GM19468 (cell line): ENCODE measurements around the gene KCNK18.
A peak's percentile ranks its signal among the peaks of the same experiment; 100 is the strongest.
"Not testable (repeated sequence)": the region's sequence is repeated elsewhere in the genome, so short reads cannot be mapped to it uniquely, and the experiment has no call there.

Source experiments
- ATAC-seq: cut with Tn5 transposase; IDR thresholded peaks from one replicate; pipeline ENCODE4 v1.9.1; 2021; ENCODE audit warnings: mild to moderate bottlenecking, moderate library complexity, moderate number of reproducible peaks; ENCODE audit not compliant: unreplicated experiment; ENCODE audit errors: extremely low read depth

Gene KCNK18

DNA sequence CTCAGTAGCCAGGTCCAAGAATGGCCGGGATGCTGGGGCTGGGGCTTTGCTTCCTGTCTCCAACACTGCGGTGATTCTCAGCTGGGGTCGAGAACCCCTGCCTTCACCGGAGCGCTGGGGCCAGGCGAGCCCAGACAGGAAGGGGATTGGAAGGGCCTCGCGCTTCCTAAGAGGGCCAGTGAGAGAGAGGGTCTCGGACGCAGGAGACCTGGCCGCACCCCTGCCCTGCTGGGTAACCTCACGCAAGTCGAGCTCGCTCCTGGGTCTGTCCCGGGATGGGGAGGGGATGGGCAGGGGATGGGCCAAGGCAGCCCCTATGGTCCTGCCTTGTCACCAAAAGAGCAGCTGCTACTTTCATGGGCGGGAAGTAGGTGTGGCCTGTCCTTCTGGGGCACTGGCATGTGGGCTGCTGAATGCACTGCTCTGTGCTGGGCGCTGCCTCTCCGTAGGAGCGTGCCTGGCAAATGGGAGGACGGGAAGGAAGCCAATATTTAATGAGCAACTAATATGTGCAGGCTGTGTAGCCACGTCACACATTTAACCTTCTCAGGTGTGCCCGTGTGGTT, 20.0 kb downstream of the KCNK18 start:
- ATAC-seq, result peak; percentile 40

DNA sequence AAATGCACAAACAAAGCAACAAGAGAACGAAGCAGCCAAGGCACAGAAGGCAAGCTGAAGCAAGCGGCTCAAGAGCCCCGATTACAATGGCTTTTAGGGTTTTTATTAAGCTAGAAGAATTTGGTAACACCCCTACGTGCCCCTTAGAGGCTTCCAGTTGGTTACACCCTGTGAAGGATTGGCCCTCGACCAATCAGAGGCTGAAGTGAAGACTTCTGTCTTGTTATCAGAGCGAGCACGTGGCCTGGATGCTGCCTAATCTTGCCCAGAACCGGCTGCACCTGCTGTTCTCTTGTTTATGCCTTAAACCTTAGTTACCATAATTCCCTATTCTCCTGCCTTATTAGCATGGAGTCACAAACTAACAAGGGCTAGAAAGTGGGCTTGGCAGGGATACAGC, 21.4 kb downstream of the KCNK18 start:
- no peak for ATAC-seq

DNA sequence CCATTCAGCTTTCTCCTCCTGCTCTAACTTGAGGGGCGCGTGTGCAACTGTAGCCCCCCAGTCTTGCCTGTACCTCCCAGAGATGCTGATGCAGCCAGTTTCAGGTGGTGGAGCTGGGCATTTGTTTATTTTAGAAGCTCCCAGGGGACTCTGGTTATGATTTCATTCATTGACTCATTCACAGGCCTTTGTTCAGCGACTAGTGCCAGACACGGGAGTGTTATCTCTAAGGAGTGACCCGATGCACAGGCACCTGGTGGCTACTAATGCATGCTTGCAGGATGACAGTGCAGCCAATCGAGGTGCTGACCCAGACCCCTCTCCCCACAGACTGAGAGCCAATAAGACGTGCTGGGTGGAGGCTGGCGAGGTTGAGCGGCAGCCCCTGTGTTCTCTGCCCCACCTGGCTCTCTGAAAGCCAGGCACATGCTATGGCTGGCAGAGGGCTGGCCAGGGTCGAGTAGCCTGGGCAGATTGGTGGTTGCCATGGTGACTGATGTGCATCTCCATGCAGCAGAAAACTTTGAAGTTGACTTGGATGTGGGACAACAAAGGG, 23.9 kb downstream of the KCNK18 start:
- no peak for ATAC-seq

GRCh38 chr10:117222552-117222951, 25.3 kb downstream of the KCNK18 start:
- no peak for ATAC-seq

- no peak for ATAC-seq
Measured at GRCh38 chr10:117222976-117223692, 25.8 kb downstream of the KCNK18 start.

DNA sequence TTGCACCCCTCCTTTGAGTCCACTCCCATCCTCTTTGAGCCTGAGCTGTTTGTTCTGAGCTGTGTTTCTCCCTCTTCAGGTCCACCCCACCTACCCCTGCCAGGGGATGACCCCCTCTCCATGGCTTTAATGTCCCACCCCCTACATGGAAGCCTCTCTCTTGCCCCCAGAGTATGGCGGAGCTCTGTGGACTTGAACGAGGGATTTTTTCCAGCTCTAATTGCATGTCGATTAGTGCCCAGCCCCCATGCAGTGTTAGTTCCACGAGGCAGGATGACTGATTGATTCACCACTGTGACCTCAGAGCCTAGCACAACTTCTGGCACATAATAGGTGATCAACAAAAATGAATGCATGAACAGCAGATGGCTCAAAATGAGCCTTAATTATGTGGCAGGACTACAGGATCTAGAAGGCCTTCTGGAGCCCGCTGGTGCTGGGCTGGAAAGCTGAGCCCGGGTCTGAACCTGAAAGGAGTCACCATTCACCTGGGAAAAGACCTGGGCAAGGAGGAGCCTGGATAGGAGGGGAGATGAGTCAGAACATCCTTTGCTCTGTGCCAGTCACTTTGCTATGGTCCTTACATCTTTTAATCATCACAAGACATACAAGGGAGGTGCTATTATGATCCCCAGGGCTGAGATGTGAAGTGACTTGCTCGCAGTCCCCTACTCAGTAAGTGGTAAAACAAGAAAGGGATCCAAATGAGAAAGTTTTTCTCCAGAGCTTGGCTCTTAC, 26.6 kb downstream of the KCNK18 start:
- no peak for ATAC-seq

DNA sequence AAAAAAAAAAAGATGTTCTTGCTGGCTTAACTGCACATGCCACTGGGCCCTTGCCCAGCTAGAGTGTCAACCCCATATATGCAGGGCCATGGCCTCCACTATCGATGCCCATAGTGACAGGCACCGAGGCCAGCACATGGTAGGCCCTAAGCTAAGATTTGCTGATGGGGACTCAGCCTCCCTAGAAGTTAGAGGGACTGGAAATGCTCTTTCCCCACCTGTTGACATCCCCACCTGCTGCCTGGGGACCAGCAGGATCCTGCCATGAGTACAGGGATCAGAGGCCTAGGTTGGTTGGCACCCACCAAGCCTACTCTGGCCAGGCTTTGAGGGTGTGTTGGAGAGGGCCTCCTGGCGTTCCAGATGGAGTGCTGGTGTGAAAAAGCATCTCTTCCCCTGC, 27.6 kb downstream of the KCNK18 start:
- no peak for ATAC-seq

- ATAC-seq, result no peak
Measured at GRCh38 chr10:117226813-117227451, 29.6 kb downstream of the KCNK18 start.

- no peak for ATAC-seq
Measured at GRCh38 chr10:117228210-117228609, 30.9 kb downstream of the KCNK18 start.

DNA sequence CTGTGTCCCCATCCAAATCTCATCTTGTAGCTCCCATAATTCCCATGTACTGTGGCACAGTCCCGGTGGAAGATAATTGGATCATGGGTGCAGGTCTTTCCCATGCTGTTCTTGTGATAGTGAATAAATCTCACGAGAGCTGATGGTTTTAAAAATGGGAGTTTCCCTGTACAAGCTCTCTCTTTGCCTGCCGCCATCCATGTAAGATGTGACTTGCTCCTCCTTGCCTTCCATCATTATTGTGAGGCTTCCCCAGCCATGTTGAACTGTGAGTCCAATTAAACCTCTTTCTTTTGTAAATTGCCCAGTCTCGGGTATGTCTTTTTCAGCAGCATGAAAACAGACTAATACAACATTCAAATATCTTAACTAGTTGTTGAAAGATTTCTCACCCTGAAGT, 32.8 kb downstream of the KCNK18 start:
- ATAC-seq, result not testable (repeated sequence)

GRCh38 chr10:117237401-117237991, 40.2 kb downstream of the KCNK18 start:
- ATAC-seq, result no peak

DNA sequence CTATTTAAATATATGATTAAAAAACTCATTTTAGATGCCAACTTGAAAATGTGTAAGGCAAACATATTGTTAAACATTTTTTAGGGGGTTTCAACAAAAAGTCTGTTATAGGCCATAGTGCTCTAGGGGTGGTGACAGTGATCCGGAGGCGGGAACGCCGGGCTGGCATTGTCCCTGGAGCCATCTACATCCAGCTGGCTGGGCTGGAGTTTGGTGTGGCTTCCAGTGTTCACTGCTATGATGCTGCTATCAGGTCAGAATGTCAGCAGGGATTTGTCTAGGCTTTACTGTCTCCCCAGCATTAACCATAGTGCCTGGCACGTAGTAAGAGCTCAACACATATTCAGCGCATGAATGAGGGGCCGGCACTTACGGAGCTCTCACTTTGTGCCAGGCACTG, 41.8 kb downstream of the KCNK18 start:
- no peak for ATAC-seq

DNA sequence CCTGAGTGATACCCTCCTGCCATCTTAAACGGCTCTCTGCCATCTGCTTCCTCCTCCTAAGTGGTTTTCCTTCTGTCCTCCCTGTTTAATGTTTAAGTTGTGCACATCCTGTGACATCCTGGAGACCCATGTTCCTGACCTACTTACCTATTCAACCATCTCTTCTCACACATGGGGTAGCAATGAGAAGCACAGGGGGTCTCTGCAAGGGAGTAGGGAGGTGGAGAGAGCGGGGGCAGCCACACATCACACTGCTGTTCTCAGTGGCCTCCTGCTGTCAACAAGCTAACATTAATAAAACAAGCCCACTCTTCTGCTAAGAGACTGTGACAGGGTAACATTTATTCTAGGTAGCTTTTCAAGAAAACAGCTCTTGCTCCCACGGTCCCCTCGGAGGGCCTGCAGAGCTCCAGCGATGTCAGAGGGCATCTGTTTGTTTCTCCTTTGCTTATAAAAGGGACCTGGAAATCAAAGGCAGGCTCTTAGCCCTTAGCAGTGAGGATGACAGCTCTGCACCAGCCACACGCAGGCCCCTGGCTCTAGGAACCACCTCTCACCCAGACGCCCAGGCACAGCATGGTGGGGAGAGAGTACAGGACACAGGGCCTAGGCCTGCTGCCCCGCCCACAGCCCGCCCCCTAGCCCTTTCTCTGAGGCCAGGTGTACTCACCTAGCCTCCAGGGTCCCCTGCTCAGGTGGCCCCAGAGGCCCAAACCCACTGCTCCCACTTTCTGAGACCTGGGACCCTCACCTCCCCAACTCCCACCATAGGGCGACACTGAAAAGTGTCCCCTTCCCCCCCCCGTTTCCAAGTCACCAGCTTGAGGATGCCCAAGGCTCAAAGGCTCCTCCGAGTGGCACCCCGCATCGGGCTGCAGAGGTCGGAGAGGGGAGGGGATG, 42.7 kb downstream of the KCNK18 start:
- no peak for ATAC-seq

GRCh38 chr10:117240621-117241529, 43.6 kb downstream of the KCNK18 start, which contains the start of gene SLC18A2:
TSS of gene SLC18A2 (plus strand) at chr10:117241114. CDS start at chr10:117241694, 580 bp downstream.
- no peak for ATAC-seq

GRCh38 chr10:117241541-117242462, 44.5 kb downstream of the KCNK18 start:
- no peak for ATAC-seq

DNA sequence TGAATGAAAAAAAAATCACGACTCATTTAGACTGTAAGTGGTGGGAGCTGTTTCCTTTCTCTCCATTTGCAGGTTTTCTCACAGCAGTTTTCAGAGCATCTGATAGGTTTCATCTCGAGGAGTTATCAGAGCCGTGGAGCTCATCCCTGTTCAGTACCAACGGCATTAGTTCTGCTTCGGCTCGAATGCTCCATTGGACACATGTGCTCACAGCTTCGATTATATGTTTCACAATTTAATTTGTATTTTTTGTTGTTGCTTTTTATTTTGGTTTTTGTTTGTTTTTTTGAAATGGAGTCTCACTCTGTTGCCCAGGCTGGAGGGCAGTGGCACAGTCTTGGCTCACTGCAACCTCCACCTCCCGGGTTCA, 45.2 kb downstream of the KCNK18 start:
- no peak for ATAC-seq

- ATAC-seq, result no peak
Measured at GRCh38 chr10:117246997-117247671, 49.8 kb downstream of the KCNK18 start.
